ENCODE data around the gene NAXE.
A peak's percentile ranks its signal among the peaks of the same experiment; 100 is the strongest.
"Not testable (repeated sequence)": the region's sequence is repeated elsewhere in the genome, so short reads cannot be mapped to it uniquely, and the experiment has no call there.

The NAXE gene

DNA sequence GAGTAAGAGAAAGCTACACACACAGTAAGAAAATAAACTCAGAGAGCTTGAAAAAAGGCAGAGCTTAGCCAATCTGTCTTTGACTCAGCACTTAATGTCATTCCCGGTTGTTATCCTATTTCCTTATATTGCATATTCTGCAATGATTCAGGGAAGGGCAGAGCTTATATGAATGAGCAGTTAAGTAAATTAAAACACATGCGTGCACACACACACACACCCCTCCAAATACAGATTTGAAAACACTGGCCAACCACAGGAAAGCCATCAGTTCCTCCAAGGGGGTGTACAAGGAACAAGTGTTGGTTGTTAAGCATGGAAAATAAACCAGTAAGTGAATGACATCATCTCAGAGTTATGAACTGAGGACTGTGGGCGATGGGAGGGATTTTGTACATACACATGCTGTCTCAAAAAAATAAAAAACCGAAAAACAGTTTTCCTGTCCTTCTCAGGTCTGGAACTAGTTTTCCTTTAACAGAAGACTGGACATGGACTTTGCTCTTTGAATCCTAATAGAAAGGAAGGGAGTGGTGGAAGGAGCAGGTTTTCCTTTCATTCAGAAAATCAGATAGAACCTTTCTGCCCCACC is 20.2 kb upstream of the NAXE start:
- DNase-seq: no peak

DNA sequence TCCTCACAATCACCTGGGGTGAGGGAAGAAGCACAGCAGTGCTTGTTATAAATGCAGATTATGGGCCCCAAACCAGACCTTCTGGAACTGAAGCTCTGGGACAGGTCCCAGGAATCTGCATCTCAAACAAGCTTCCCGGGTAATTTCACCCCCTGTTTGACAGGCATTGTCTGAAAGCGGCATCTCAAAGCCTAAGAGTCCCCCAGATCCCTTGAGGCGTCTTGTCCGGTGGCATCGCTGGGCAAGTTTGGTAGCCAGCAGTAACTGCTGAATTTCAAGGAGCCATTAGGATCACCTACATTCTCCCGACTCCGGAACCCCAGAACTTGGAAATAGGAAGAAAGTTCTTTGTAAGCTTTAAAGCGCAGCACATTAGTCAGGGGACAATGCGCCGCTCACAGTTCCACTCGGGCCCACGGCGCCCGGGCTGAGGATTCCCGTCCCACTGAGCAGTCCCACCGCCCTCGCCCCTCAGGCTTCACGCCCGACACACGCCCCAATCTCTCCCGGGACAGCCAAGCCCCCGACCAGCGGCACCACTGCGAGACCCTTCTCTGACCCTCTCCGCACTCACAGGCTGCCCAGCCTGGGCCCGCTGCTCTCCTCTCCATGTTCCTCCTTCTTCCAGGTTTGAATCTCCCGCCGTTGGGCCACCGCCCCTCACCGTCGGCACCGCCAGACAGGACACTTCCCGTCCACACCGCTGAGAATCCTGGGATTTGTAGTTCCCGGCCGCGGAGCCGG is 19.5 kb upstream of the NAXE start, which contains the start of gene IQGAP3:
TSS of gene IQGAP3 (minus strand) at position 647 of the 744 bp plus-strand sequence. CDS start at position 611, 36 bp downstream.
- DNase-seq: peak; percentile 91

DNA sequence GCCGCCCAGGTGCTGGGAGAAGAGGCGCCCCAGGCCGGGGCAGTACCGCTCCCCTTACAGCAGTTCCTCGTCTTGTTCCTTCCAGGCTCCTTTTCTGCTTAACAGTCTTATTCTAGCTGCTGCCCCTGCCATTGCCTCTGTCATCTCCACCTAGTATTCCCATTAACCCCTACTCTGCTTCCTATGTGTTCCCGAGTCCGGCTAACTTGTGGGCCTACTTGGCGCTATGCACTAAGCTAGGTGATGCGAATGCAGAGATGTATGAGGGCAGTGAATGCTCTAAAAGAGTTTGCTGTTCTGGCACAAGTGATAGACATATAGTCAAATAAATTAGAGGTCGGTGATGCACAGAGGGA is 18.9 kb upstream of the NAXE start:
- DNase-seq: no peak

DNA sequence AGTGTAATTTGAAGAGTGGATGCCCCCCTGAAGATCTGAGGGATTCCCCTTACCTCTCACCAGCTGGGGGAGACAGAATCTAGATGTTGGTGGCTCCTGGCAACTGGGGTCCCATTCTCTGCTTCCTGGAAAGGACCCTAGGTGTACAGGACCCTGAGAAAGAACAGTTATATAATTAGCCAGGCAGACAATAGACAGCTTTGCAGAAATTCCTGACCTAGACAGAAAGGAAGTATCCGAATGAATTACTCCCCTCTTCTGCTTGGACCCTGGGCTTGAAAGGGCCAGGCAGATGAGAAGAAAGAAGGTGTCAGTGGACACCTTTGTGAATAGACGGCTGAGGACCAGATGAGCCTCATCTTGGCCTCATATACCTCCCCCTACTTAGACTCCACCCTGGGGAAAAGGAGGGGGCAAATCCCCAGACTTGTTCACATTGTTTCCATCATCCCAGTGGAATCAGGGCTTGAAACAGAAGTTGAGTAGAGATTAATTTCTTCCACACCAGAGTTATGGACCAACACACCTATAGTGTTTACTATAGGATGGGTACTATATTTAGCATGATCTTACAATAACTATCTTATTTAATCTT is 17.4 kb upstream of the NAXE start:
- DNase-seq: no peak

DNA sequence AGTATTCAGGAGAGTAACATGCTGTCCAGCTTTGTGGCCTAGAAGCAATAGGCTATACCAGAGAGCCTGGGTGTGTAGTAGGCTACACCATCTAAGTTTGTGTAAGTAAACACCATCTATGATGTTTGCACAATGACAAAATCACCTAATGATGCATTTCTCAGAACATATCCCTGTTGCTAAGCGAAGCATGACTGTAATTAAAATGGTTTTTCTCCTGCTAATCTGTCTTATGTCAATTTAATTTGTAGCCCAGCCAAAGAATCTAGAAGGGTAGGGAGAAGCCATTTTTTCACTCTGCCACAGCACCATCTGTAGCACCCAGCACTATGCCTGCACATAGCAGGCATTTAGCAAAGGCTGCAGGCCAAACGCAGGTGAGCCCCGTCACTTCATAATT is 14.0 kb upstream of the NAXE start:
- no peak for DNase-seq

DNA sequence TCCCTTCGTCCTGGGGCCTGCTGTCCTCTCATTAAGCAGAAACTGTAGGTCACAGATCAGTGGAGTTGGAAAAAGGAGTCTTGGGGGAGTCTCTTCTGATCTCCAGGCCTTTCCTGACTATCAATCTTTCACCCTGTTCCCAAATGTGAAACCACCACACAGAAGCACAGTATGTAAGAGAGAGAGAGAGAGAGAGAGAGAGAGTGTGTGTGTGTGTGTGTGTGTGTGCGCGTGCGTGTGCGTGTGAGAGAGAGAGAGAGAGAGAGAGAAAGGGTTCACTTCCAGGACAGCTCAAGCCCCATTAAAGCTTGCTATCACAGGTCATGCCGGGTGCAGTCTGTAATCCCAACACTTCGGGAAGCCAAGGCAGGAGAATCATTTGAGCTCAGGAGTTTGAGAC is 13.5 kb upstream of the NAXE start:
- DNase-seq: no peak

DNA sequence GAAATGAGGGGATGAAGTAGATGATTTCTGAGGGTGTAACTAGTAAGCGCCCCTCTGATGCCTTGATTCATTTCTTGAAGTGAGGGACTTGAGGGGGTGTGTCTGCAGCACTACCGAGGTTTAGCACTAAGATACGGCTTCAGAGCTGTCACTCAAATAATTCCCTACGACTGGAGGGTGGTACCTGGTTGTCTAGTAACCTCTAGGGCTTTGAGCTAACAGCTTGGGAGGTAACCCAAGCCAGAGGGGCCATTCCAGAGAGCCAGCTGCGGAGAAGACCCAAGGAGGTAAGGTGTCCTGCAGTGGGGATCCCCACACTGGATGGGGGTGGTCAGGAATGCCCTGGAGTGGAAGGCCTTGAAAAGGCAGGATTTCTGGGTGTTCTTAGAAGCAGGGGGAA is 12.1 kb upstream of the NAXE start, which contains the start of gene TTC24:
TSS of gene TTC24 (plus strand) at position 252 of the 400 bp plus-strand sequence. CDS start 1,642 bp downstream, outside the sequence.
- DNase-seq: no peak

DNA sequence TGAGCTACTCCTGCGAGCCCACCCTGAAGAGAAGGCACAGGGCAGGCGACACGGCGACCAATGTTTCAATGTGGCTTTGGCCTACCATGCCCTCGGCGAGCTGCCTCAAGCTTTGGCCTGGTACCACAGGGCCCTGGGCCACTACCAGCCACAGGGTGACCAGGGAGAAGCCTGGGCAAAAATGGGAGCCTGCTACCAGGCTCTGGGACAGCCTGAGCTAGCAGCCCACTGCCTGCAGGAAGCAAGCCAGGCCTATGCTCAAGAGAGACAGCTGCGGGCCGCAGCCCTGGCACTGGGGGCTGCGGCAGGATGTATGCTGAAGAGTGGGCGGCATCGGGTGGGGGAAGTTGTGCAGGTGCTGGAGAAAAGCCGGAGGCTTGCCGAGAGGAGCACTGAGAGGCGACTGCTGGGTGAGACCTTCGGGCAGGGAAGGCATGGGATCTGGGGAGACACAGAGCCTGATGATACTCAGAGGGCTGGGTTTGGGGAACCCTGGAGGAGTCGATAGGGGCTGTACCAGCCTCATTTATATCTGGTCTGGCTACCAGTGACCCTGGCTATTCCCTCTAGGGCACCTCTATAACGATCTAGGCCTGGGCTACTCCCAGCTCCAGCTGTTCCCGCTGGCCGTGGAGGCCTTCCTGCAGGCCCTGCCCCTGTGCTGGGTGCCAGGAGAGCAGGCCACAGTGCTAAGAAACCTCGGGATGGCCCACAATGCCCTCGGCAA is 9.8 kb upstream of the NAXE start:
- no peak for DNase-seq

DNA sequence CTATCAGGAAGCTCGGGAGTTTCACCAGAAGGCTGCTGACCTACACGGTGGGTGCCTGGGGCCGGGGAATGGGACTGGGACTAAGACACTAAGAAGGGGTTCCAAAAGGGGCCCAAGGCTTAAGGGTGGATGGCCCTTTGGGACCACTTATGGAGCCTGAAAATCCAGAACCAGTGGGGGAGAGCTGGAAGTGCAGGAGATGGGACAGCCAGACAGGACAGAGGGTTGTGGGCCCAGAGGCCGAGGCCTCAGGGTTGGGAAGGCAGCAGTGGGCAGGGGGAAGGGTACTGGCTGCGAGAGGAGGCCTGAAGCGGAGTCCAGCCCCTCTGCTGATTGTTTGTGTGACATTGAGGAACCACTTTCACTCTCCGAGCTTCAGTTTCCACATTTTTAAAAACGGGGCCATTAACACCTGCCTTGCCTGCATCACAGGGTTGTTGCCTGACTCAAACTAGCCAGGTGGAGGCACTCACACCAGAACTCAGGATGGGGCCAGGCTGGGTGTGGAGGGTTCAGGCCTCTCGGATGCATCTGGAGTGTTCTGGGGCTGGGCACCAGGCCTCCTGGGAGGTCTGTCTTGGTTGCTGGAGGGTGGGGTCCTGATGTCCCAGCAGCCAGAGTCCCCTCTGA is 9.1 kb upstream of the NAXE start:
- DNase-seq: no peak

DNA sequence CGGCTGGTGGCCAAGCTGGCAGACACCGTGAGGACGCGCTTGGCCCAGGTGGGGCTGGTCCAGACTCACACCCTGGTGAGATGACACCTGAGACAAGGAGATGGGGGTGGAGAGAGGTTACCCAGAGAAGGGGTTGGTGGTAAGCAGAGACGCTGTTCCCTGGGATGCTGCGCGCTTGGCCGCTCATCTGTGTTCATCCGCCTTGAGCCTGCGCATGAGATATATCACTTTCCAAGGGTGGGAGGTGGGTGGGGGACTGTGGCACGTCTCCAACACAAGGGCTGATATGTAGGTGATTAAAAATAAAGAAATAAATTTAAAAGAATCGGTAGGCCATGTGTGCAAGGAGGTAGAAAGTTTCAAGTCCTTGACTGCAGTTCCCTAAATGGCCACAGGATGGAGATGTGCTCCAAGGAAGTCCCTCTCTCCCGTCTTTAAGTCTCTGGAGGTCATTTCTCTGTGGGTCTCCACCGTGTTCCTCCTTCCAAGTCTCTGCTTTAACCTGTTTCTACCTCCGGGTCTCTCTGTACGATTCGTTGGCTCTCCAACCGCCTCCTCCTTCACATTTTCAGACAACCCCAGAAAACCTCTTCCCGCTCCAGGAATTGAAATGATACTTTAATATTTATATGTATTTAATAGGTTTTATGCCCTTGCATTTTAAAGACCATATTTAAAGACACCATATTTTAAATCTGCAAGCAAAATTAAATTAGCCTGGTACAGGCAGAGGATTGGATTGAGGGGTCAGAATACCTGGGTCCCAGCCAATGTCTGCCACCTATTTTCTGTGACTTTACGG is 7.6 kb upstream of the NAXE start:
- DNase-seq: peak; percentile 84

DNA sequence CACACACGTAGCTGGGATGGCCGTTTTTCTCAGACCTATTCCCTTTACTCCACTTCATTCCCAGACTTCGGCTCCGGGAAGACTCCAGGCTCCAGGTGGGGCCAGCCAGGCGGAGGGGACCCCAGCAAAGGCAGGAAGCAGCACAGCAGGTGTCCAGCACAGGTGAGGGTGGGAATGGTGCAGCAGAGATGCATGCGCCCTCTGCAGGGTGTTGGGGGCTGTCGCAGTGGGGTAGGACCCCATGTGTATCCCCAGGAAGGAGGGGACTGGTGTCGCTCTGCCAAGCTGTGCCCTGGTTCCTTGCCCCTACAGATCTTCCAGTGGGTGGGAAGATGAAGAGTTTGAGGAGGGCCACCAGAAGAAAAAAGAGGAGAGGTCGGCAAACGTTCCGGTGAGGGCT is 6.8 kb upstream of the NAXE start:
- DNase-seq: no peak

DNA sequence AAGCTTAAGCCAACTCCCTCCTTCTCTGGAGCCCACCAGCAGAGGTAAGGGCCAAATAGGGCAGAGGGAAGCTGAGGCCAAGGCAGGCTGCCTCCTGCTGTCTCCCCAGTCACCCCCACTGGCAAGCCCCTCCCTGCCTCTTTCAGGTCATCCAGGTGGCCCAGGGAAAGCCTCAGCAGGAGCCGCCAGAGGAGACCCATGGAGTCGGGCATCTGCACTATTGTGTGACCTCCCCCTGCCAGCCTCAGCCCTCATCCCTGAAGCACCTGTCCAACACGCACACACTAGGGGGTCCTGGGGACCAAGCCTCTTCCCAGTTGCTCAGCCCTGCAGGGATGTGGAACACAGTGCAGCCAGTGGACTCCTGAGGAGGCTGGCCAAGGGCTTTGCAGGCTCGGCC is 5.3 kb upstream of the NAXE start:
- no peak for DNase-seq

DNA sequence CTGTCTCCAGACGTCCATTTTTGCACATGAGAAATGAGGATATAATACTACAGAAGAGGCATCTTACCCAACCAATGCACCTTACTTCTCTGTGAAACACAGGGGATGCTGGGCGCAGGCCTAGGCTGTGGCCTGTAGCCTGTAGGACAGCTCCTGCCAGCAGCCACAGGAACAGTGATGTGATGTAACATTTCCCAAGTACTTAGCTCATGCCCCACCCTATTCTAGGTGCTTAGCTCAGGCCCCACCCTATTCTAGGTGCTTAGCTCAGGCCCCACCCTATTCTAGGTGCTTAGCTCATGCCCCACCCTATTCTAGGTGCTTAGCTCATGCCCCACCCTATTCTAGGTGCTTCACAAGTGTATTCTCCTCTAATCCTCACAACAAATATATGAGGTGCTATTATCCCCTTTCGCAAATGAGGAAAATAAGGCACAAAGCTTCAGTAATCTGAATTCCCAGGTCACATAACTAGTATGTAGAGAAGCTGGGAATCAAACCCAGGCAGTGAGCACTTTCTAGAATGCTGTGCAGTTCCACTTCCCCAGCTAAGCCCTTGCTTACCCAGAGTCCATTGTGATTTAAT is 4.6 kb upstream of the NAXE start:
- DNase-seq: no peak

DNA sequence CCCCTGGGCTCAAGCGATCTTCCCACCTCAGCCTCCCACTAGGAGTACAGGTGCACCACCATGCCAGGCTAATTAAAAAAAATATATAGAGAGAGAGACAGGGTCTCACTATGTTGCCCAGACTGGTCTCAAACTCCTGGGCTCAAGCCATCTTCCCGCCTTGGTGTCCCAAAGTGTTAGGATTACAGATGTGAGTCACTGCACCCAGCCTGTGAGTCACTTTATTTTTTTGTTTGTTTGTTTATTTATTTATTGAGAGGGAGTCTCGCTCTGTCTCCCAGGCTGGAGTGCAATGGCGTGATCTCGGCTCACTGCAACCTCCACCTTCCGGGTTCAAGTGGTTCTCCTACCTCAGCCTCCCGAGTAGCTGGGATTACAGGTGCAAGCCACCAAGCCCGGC is 3.6 kb upstream of the NAXE start:
- DNase-seq: not testable (repeated sequence)

DNA sequence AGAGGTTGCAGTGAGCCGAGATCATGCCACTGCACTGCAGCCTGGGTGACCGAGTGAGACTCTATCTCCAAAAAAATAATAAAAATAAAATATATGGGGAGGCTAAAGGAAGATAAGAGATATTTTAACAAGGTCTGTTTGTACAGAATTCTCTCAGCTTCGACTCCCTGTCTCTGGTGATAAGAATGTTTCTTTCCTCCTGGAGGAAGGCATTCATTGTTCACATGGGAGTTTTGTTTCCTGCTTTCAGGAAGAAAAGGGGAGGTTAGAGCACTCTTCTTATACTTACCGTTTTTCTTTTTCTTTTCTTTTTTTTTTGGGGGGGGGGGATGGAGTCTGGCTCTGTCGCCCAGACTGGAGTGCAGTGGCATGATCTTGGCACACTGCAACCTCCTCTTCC is 2.0 kb upstream of the NAXE start:
- DNase-seq: no peak

DNA sequence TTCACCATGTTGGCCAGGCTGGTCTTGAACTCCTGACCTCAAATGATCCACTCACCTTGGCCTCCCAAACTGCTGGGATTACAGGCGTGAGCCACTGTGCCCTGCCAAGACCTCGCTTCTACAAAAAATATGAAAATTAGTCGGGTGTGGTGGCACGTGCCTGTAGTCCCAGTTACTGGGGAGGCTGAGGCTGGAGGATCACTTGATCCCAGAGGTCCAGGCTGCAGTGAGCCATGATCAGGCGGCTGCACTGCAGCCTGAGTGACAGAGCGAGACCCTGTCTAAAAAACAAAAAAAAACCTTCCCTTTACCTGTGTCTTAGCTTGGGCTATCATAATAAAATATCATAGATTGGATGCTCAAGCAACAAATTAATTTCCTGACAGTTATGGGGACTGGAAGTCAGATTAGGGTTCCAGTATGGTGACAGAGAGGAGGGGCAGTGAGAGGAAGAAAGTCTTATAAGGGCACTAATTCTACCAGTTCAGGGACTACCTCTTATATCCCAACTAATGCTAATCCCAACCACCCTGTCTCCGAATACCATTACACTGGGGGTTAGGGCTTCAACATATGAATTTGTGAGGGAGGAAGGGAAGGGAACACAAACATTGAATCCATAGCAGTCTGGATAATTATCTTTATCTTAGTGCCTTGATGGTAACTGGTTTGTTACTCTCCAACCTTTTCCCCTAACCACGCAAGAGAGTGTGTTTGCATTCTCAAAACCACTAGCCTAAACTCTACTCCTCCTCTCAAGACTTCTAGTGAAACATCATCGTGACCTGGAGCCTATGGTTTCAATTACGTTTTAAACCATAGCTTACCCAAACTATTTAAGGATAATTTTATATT is 1.0 kb upstream of the NAXE start:
- peak; percentile 17 for DNase-seq

DNA sequence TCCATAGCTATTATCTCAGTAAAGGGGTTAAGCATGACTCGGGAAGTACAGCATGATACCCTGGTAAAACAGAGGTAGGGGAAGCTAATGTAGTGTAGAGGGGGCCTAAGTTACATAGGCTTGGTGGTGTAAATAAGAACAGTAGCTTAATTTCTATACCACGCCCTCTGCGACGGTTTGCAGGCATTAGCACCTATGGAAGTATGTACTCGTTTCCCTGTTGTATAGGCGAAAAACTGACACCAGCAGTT is 470 bp upstream of the NAXE start:
- DNase-seq: peak; percentile 63

DNA sequence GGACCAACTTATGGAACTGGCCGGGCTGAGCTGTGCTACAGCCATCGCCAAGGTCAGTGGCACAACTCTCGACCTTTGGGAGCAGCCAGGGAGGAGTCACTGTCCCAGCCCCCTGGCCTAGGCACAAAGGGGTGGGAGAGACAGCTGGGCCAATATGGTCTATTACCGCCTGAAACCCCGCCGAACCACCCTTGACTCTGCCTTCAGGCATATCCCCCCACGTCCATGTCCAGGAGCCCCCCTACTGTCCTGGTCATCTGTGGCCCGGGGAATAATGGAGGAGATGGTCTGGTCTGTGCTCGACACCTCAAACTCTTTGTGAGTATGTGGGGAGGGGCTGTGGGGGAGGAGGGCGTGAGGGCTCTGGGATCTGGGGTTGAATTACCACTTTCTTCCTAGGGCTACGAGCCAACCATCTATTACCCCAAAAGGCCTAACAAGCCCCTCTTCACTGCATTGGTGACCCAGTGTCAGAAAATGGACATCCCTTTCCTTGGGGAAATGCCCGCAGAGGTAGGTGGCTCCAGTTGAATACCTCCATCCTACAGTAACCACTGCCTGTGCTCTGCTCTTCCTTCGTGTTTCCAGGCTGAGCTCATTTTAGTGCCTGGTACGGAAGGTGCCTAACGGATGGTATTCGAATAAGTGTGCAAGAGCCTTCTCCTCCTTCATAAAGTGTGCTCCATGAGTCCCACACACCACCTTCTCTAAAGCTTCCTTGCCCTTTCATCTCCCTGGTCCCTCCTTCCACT is 758 bp downstream of the NAXE start:
- DNase-seq: no peak

DNA sequence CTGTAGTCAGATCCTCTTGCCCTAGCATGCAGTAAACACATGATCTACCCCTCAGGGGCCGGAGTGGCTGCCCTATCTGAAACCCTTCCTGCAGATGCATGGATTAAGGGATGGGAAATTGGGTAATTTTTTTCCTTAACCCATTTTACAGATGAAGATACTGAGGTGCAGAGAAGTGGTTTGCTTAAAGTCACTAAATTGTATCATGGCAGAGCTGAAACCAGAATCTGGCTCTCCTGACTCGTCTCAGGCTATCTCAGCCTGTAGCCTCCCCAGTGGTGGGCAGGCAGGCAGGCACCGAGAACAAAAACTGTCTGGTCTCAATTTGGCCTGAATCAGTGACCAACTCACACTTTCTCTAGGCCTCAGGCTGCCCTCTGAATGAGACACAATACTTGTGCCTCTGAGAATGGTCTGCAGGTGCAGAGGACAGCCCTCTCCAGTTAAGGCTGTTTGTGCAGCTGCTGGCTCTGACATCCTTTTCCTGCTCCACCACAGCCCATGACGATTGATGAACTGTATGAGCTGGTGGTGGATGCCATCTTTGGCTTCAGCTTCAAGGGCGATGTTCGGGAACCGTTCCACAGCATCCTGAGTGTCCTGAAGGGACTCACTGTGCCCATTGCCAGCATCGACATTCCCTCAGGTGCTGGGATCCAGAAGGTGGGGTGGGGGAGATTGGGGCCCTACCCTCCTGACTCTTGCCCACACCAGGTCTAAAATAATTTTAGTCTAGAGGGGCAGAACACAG is 1.5 kb downstream of the NAXE start:
- DNase-seq: no peak

DNA sequence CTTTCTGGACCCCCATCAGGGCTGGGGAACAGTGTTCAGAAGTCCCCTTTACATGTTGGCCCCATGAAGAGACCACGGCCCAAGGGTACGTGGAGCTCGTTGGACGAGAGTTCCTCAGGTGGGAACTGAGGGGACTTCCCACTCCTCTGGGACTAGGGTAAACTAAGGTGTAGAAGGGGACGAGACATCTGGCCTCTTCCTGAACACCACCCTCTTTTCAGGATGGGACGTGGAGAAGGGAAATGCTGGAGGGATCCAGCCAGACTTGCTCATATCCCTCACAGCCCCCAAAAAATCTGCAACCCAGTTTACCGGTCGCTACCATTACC is 2.0 kb downstream of the NAXE start:
- DNase-seq: peak; percentile 49

All from activated effector memory CD4-positive, alpha-beta T cell treated with anti-CD3 and anti-CD28 coated beads, Interleukin-2, amount 50 U/mL, for 16 hours (primary cell).